GM08714 (cell line): ENCODE data around the gene P2RY6.

ENCODE experiments used
- H3K4me3 ChIP-seq: fragments of 200-500 bp; sonication (Bioruptor generic); 2 replicates; pipeline ENCODE4 v1.5.1; 2014; ENCODE audit warnings: mild to moderate bottlenecking, low read length, inconsistent platforms
- ZNF274 ChIP-seq: IDR thresholded peaks from 2 replicates; pipeline ENCODE4 v1.6.1; 2012; ENCODE audit warnings: mild to moderate bottlenecking, low read depth, low read length

P2RY6 gene

GRCh38 chr11:73326929-73327811 lies 55.0 kb downstream of the P2RY6 start:
- TF ChIP-seq ZNF274: no peak
- no peak overlapping the region for H3K4me3 ChIP-seq

- no peak overlapping the region for H3K4me3 ChIP-seq
- TF ChIP-seq ZNF274: no peak
Measured at GRCh38 chr11:73327812-73328364, 55.8 kb downstream of the P2RY6 start.

DNA sequence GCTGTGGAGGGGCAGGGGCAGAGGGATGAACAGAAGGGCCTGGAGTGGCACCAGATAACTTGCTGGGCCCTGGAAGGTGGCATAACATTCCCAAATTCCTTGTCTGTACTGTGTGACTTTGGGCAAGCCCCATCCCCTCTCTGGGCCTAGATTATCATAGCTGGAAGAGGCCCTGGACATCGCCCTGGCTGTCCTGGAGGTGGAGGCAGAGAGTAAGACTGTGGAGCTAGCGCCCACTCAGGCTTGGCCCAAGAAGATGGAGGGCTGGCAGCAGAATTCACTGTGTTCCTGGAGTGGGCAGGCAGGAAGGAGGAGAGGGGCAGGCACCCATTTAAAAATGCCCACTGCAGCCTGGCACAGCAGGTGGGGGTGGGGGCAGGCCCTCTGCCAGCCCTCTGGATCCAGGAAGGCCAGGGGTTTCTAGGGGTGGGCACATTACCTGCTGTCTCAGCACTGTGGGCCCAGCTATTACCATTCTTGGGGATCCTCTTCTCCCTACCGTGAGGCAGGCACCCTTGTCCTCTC lies 58.5 kb downstream of the P2RY6 start:
- H3K4me3 ChIP-seq: no peak overlapping the region

DNA sequence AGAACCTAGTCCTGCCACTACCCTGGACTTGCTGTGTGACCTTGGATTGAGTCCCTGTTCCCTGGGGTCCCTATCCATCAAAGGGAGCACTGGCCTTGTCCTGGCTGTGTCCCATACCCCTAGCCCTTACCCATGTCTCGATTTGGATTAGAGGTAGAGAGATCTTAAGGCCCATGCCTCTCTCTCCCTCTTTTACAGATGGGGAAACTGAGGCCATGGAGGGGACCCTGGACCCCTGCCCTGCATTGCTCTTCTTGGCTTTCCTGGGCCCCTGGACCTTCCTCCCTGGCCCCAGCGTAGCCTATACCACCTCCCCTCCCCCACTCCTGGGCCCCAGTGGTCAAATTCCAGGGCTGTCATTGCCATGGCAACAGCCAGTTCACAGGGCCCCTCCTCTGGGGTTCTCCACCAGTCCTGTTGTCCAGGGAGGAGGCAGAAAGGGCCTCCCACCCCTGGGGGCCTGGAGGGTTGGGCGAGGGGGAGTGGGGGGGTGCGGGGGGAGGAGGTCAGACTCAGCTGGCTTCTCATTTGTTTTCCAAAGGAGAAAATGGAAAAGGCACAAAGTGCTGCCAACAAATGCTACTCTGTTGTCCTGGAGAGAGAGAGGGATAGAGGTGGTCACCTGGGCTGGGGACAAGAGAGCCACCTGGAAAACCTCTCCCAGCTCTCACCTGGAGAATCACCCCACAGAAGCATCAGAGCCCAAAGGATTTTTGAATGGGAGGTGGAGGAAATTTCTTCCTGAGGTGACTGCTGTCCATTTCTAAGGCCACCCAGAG lies 59.2 kb downstream of the P2RY6 start:
- no peak for TF ChIP-seq ZNF274

More for the DNA sequence above, 58.5 kb downstream of the P2RY6 start:
- TF ChIP-seq ZNF274: no peak

DNA sequence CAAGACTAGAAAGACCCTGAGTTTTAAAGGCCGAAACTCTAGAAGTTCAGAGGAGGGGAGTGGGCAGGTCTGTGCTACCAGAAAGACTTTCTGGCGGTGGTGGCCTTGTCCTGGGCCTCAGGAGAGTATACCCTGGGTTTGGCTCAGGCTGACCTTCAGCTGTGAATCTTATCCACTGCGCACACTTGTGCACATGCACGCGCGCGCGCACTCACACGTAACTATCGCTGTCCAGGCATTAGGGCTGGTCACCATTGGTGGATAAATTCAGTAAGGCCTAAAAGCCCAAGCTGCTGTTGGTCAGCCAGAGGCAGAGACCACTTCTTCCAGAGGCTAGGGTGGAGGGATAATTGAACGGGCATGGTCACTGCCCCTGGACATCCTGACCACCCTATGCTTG lies 61.0 kb downstream of the P2RY6 start:
- no peak overlapping the region for H3K4me3 ChIP-seq
- no peak for TF ChIP-seq ZNF274

More for the DNA sequence above, 59.2 kb downstream of the P2RY6 start:
- no peak overlapping the region for H3K4me3 ChIP-seq

- no peak for TF ChIP-seq ZNF274
- H3K4me3 ChIP-seq: no peak overlapping the region
Measured at GRCh38 chr11:73333640-73334383, 61.7 kb downstream of the P2RY6 start.

GRCh38 chr11:73334384-73335203 lies 62.5 kb downstream of the P2RY6 start:
- no peak for TF ChIP-seq ZNF274
- H3K4me3 ChIP-seq: no peak overlapping the region

DNA sequence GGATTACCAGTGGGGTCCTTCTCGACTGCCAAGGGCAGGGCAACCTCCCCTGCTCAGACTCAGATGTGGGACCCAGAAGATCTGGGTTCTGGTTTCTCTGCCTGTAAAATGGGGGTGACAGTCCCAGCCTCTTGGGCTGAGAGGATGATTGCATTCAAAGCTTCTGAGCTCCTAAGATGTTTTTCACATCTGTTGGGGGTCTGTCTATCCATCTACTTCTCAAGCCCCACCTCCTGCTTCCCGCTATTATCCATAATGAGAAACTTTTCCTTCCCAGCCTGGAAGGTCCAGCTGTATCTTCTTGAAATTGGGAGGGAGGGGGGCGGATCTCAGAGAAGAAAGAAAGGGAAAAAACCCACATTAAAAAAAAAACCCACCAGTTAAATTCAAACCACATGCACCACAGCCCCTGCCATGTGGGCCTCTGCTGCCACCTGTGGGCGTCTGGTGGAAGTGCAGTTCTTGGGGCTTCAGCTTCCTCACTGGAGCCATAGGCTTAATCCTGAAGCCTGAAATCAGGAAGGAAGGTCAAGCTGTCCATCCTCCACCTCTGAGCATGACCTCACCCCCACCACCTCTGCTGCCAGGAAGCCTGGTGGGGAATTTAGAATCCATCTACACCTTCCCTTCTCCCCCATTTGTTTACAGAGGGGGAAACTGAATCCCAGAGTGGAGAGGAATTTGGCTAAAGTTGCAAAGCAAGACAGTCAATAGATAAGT lies 63.2 kb downstream of the P2RY6 start:
- no peak overlapping the region for H3K4me3 ChIP-seq
- no peak for TF ChIP-seq ZNF274

GRCh38 chr11:73337846-73338245 lies 65.7 kb downstream of the P2RY6 start:
- no peak for TF ChIP-seq ZNF274
- H3K4me3 ChIP-seq: no peak overlapping the region

- H3K4me3 ChIP-seq: no peak overlapping the region
Measured at GRCh38 chr11:73338279-73338678, 66.1 kb downstream of the P2RY6 start.

GRCh38 chr11:73340164-73340563 lies 68.0 kb downstream of the P2RY6 start:
- TF ChIP-seq ZNF274: no peak
- no peak overlapping the region for H3K4me3 ChIP-seq

More at GRCh38 chr11:73338279-73338678, 66.1 kb downstream of the P2RY6 start:
- TF ChIP-seq ZNF274: no peak

GRCh38 chr11:73342633-73343032 lies 70.5 kb downstream of the P2RY6 start:
- TF ChIP-seq ZNF274: no peak
- no peak overlapping the region for H3K4me3 ChIP-seq
